Effector CD4-positive, alpha-beta T cell (primary cell): ENCODE results near the gene IRS2.

Experiments used
- DNase-seq: peaks from one replicate; pipeline ENCODE4 v3.0.0-alpha.2; 2020

Gene IRS2

DNA sequence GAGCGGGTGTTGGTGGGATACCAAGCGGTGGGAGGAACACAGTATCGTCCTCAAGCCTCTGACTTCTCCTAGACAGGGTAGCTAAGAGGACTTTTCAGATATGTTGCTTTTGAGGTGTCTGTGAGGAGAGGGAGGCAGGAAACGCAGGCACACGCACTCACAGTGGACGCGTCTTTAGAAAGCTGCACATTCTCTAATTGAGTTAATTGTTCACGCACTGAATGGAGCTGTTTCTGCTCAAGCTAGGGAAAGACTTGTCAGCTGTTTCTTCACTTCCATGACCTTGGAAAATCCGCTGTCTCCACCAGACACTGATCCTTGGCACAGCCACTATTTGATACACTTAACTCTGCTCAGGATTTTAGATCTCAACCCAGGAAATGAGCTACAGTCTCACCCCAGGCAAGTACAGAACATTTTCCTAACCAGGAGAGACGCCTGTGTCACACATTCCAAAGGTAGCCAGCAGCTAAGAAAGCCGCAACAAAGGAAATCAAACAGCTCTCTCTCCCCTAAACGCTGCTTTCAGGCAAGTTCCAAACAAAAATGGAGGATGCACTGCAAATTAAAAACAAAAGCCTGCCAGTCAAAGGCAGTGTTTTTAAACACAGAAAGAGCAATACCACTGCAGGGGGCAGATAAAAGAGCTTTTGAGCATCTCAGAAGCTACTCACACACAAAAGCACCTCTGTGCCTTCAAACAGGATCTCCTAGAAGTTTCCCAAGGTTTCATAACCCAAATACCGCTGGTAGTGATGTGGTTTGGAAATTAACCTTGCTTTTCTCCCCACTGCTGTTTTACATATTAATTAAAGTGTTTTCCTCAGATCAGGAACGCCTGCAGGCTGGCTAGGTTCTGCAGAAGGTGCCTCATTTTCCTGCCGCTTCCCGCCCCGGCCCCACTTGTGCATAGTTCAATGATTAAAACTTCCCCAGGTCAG, 57.3 kb downstream of the IRS2 start:
- no peak for DNase-seq

- no peak for DNase-seq
Measured at GRCh38 chr13:109728061-109728460, 58.3 kb downstream of the IRS2 start.

DNA sequence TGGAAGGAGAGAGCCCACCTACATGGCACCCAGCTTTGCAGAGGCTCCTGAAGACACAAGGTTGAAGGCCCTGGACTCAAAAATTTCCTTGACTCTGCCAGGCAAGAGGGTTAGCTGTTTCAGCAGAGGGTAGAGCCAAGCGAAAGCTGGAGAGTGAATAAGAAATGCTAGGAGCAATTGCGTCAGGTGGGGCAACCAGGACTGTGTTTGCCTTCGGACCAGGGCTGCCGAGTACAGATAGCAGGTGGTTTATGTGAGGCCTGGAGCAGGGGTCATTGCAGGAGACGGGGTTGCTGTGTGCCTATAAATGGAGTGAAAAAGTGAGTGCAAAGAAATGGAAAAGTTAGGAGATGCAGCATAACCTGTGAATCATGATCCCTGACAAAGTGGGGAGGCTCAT, 59.1 kb downstream of the IRS2 start:
- no peak for DNase-seq

GRCh38 chr13:109725995-109726637, 60.3 kb downstream of the IRS2 start:
- no peak for DNase-seq

GRCh38 chr13:109725297-109725696, 61.1 kb downstream of the IRS2 start:
- no peak for DNase-seq

DNA sequence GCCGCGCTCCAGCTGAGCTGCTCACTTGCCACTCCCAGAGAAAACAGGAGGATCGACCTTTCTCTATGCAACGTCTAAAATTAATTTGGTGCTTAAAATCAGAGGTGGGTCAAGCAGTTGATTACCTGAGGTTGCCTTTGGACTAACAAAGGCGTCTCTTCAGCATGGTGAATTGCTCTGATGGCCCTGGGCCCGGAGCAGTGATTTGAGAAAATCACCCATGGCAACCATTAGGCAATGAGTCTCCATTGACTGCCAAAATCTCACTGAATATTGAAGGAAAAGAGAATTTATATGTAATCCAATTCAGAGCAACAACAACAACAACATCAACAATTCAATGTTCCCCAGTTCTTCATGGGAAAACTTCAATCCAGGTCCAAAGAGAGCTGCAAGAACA, 61.8 kb downstream of the IRS2 start:
- no peak for DNase-seq

DNA sequence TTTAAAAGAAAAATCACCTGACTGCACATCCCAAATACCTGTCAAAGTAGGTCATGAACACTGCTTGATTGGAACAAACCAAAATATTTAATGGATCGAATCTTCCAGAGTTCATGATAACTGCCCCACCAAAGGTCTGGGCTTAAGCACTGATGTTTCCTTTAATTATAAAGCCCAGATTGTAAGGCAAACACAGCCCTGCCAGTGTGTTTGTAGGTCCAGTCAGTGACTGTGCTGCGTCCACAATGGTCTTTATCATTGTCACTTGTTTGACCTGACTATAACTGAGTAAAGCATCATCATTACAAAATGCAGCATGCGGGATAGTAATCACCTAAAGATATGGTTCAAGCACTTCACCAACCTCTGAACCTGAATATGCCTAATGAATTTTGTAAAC, 63.3 kb downstream of the IRS2 start:
- DNase-seq = no peak

GRCh38 chr13:109722068-109722467, 64.3 kb downstream of the IRS2 start:
- DNase-seq = no peak

GRCh38 chr13:109720758-109721184, 65.6 kb downstream of the IRS2 start:
- no peak for DNase-seq

DNA sequence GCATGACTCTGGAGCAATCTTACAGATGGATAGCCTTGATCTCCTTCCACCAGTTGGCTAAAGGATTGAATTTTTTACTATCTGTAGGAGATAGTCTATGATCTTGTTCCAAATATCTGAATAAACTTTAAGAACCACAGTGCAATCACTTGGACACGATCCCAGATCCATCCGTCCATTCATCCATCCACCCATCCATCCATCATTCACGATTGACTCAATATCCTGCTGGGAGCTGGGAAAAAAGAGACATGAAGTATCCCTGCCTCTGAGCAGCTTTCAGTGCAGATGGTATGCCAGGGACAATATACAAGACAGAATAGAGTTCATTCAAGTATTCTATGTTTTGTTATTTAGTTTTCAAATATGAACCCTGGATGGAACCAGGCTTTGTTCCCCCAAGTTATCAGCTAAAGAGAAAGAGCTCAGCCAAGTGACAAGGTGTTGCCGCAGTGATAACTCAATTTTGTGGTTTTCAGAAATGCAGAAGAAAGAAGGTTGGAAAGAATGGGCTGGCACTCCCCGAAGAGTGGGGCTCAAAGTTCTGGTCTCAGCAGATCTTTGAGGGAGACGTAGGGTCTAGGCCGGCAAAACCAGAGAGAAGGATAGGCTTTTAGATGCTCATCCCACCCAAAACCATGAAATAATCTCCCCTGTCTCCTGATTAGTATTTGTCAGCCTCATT, 66.3 kb downstream of the IRS2 start:
- DNase-seq = no peak

DNA sequence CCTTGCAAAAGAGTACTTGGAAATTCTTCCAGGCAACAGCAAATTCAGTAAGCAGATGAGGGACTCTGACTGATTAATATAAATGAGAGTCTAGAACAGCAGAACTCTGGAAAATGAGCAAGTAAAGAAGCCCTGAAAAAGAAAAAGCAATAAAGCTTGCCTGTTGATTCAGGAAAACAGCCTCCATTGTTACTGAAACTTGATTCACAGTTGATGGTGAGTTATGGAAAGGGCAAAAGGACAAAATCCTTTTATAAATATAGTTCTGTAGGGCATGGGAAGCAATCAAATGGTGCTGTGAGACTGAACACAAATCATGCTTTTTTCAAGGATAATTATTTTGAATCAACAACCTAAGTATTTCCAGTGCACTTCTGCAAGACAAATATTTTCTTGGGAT, 67.7 kb downstream of the IRS2 start:
- DNase-seq = no peak

DNA sequence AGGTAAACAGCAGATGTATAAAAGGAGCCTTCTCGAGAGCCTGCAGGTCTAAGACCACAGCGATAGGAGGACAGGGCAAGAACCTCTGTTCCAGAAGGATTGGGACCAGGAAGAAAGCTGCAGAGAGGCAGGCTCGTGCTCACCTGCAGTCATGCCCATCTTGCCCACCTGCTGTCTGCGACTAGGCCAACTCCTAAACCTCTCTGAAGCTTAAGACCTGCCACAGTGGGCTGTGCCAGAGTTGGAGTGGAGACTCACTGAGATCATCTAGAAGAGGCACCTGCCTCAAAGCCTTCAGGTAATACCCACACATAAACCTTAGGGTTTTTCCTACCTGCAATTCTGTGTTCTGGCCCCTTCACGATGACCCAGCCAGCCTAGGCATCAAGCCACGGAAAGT, 68.7 kb downstream of the IRS2 start:
- DNase-seq = no peak

DNA sequence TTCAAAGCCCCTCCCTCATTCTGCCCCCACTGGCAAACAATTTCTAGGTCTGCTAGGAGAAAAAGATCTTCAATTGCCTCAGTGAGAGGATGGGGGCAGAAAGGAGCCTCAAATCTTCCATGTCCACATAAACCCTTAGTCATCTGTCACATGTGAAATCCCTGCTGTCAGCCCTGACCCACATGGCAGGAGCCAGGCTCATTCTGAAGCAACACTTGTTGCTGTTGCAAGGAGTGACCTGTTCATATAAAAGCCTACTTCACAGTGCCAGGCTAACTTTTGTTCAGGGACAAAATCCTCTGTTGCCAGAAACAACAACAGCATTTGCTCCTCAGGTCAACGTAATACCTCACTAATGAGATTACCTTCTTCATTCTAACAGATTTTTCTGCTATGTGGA, 70.5 kb downstream of the IRS2 start:
- DNase-seq = no peak

DNA sequence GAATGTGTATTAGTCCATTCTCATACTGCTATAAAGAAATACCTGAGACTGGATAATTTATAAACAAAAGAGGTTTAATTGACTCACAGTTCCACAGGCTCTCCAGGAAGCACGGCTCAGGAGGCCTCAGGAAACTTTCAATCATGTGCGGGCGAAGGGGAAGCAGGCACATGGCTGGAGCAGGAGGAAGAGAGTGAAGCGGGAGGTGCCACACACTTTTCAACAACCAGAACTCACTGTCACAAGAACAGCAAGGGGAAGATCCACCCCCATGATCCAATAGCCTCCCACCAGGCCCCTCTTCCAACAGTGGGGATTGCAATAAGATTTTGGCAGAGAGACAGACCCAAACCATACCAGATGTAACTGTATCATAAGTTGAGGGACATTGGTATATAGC, 72.7 kb downstream of the IRS2 start:
- no peak for DNase-seq

GRCh38 chr13:109712124-109712722, 74.2 kb downstream of the IRS2 start:
- no peak for DNase-seq

GRCh38 chr13:109707742-109708617, 78.4 kb downstream of the IRS2 start:
- DNase-seq = no peak

DNA sequence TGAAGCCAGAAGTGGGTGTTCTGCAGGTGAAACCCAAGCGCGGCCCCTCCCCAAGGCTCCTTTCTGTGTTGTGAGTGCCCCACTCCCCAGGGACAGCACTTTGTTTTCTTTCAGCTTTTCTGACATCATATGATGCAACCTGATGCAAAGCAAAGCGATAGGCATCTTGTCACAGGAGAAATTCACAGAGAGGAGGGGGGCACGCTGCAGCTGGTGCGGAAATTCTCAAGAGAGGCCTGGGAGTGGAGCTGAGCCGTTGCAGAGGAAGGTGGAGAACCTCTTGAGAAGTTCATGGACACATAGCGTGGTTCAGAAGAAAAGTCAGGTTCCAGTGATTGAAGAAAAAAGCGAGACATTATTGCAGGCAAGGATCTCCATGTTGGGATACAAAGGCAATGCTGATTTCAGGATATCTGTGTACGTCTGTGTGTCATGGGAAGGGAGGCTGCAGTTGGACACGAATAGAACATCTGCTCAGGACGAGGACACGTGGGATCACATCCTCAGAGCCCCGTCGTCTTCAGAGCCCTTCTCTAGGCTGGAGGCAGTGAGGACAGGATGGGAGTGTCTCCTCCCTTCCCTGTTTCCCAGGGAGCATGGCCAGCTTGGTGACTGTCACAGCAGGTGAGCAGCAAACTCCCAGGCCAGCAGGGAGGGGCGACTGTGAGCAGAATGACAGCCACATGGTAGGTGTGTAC, 79.2 kb downstream of the IRS2 start:
- DNase-seq = no peak

- DNase-seq = no peak
Measured at GRCh38 chr13:109706015-109706715, 80.2 kb downstream of the IRS2 start.

- DNase-seq = no peak
Measured at GRCh38 chr13:109704771-109705635, 81.4 kb downstream of the IRS2 start.

DNA sequence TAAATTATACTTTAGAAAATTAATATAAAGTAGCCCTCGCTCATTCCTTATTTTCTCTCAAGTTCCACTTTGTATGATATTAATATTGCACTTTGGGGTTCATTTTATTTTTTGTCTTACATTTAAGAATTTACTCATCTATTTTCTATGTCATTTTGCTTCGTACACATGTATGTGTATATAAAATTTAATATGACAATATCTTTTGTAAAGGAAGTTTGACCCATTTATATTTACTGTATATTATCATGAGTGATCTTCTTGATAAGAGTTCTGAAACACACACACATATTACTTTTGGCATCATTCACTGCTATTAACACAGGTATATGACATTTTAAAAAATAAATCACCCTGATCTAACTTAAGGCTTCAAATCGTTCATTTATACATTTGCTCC, 83.1 kb downstream of the IRS2 start:
- no peak for DNase-seq
